GF-D8 (cell line): ENCODE measurements around the gene ZBTB44.

ENCODE experiments used
- DNase-seq: peaks from one replicate; lab custom pipeline; 2025; lab: John Stamatoyannopoulos, UW

Gene ZBTB44

DNA sequence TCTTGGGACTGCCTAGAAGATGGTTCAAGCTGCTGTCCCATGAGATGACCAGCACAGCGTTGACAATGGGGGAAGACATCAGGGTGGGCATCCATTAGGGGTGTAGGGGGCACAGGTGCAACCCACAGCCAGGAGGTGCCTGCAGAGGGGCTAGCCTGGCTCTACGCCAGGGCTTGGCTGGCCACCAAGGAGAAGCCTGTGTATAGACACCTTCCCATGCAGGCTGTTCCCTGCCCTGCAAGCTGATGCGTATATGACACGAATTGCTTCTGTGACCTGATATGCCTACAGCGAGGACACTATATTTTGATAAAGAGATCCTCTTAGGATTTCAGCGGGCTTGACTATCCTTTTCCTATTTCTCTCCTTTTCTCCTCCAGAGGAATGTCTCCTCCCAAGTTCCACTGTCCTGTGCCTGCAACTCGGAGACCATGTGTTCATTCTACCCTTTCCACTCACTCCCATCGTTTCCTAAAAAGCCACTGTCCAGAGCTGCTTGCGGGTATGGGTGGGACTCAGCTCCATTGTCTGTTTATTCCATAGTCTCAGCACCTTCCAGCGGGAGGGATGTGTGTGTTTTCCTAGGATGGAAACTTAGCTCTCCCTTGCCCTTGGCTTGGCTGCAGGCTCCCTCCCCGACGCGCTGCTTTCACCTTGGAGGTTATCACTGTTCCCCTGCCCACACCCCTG, 99.0 kb downstream of the ZBTB44 start:
- no peak for DNase-seq

DNA sequence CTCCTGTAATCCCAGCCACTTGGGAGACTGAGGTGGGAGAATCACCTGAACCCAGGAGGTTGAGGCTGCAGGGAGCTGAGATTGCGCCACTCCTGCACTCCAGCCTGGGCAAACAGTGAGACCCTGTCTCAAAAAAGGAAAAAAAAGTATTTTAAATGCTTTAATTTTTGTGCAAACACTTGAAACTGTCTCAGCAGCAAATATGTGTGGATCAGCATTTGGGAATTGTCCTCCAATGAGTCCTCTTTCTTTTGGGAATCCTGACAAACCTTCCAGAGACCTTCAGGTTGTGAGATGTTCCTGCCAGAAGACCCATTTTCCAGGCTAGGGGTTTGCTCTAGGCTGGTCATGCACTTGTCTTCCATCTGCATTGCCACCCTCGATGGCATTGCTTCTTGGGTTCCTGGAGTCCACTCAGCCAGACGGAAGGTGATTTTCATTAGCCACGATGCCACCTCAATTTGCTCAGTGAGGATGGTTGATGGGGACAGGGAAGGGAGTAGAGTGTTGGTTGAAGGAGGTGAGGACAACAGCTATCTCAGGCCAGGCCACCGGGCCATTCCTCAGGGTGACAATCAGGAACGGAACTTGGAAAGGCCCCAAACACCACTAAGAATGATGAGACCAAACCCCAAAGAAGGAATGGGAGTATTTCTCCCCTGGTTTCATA, 99.7 kb downstream of the ZBTB44 start:
- no peak for DNase-seq

DNA sequence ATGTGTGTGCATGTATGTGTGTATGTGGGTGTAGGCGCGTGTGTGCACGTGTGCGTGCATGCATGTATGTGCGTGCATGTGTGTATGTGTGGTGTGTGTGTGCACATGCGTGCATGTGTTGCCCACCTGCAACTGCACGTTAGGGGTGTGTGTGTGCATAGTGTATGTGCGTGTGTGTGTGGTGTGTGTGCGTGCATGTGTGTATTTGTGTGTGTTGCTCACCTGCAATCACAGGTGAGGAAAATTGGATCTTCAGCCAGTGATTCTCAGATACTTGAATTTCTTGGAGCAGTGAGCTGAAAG, 100.8 kb downstream of the ZBTB44 start:
- DNase-seq = no peak

DNA sequence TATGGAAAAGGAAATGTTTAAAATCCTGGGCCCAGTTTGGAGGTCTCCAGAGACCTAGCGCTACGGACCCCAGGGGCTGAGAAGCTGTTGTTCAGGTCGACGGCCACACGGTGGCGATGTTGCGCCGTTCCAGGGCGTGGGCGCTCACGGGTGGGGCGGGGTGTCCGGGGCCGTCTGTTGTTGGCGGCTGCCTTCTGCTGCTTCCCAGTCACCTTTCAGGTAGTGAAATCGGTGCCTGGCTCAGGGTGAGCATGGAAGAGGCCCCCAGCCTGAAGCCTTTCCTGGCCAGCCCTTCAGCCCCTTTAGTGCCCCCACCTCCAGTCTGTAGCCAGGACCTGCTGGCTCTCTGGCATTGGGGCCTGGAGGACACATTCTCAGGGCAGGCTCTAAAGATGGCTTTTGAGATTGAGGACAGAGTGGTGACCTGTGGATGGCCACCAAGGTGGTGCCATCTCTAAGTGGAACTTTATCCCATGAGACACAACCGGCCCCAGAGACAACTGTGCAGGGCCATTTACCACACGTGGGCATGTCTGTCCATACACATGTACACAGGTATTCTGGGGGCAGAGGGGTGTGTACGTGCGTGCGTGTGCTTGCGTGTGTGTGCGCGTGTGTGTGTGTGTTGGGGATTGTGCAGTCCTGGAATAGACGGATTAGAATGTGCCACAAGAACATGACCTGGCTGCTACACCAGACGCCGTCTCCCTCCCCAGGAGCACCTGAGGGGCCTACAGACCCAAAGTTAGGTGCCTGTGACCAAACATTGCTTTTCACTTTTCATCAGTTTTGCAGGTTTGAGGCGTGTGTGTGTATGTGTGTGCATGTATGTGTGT, 101.4 kb downstream of the ZBTB44 start:
- DNase-seq = no peak

DNA sequence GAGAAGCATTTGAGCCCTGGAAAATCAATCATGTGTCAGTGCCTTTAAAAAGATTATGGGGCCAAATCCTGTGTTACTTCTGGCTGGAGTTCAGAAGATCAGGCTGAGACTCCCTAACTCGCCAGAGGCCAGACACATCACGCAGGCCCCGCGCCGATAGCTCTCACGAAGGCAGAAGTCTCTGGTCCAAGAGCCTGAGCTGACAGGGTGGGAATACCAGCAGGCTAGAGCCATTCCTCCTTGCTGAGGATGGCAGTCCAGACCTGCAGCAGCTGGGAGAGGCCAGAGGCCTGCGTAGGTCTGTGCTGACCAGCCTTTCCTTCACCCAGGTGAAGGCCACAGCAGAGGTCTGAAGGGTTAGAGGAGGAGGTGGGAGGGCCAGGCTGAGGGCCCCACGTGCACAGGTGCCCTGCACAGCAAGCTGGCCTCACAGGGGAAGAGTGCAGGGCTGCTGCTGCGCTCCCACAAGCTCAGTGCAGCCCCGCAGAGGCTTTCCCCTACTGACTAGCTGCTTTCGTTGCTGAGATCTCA, 102.2 kb downstream of the ZBTB44 start:
- DNase-seq = no peak

DNA sequence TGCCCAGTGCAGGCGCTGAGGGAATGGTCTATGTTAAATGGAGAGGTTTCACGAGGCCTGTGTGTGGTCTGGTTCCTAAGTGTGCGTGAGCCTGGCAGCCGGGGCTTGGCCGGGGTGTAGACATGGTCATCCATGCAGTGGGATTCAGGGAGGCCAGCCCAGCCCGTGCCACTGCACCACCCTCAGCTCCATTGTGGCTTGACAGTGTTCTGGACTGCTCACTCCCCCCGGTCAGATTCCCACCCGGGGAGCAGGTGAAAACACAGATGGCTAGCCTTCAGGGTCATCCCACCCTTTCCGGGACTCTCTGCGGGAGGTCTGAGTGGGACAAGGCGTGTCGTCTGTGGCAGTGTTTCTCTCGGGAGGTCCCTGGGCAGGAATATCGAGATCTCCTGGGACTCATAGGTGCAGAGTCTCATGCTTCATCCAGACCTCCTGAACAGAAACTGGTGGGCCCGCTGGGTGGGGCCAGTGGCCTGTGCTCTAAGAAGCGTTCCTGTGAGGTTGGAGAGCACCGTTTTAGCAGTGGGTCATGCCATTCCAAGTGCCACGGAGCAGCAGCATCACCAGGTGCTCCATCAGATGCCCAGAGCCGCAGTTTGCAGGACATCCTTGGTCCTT, 102.8 kb downstream of the ZBTB44 start:
- DNase-seq = no peak

DNA sequence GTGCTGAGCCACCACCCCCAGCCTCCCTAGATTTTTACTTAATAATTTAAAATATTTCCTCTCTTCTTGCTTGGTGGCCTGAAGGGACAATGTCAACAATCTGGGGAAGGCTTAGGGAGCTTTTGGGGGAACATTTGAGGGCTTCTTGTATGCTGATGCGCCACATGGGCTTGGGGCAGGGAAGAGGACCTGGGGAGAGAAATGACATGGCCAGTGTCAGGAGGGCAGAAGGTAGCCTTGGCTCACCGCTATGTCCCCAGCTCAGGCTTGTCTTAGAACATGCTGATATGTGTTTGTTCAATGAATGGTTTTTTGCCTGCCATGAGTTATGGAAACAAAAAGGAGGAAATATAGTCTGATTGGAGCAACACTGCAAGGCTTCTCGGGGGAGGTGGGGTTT, 103.6 kb downstream of the ZBTB44 start:
- DNase-seq = no peak

DNA sequence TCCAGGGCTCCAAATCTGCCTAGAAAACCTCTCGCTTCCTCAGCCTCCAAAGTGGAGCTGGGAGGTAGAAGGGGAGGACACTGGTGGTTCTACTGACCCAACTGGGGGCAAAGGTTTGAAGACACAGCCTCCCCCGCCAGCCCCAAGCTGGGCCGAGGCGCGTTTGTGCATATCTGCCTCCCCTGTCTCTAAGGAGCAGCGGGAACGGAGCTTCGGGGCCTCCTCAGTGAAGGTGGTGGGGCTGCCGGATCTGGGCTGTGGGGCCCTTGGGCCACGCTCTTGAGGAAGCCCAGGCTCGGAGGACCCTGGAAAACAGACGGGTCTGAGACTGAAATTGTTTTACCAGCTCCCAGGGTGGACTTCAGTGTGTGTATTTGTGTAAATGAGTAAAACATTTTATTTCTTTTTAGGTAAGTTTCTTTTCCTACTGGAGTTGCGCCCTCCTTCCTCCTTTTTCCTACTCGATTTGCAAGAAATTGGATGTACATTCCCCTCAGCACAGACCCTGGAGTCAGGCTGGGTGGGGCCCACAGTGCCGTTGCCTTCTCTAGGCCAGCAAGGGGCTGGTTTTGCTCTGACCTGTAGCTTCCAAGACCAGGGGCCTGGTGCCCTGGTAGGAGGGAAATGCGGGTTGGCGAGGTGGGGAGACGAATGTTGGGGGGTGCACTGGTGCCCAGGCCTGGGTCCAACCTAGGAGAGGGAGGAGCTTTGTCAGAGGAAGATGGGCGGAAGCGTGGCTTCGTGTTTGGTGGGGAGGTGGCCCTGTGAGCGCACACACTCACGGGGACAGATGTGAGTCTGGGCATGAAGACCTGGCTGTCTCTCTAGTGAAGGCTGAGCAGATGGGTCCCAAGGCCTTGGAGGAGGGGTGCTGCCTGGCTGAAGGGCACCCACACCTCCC, 104.5 kb downstream of the ZBTB44 start:
- no peak for DNase-seq

DNA sequence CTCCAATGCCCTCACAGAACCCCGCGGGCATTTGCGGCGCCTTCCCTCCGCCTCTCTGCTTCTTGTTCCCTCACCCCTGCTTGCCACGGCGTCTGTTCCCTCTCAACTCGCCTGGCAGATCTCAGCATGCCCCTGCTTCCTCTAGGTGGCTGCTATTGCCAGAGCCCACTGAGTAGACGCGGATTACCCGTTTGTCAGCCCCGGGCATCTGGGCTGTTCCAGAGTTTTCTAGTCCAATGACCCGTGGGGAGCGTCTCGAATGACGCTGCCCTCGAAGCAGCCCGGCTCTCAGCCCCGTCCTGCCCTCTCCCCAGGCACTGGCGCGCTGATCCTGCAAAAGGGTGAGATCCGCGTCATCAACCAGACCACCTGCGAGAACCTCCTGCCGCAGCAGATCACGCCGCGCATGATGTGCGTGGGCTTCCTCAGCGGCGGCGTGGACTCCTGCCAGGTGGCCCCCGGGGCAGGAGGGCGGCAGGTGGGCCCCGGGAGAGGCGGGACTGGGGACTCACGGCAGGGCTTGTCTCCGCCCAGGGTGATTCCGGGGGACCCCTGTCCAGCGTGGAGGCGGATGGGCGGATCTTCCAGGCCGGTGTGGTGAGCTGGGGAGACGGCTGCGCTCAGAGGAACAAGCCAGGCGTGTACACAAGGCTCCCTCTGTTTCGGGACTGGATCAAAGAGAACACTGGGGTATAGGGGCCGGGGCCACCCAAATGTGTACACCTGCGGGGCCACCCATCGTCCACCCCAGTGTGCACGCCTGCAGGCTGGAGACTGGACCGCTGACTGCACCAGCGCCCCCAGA, 105.4 kb downstream of the ZBTB44 start:
- no peak for DNase-seq

DNA sequence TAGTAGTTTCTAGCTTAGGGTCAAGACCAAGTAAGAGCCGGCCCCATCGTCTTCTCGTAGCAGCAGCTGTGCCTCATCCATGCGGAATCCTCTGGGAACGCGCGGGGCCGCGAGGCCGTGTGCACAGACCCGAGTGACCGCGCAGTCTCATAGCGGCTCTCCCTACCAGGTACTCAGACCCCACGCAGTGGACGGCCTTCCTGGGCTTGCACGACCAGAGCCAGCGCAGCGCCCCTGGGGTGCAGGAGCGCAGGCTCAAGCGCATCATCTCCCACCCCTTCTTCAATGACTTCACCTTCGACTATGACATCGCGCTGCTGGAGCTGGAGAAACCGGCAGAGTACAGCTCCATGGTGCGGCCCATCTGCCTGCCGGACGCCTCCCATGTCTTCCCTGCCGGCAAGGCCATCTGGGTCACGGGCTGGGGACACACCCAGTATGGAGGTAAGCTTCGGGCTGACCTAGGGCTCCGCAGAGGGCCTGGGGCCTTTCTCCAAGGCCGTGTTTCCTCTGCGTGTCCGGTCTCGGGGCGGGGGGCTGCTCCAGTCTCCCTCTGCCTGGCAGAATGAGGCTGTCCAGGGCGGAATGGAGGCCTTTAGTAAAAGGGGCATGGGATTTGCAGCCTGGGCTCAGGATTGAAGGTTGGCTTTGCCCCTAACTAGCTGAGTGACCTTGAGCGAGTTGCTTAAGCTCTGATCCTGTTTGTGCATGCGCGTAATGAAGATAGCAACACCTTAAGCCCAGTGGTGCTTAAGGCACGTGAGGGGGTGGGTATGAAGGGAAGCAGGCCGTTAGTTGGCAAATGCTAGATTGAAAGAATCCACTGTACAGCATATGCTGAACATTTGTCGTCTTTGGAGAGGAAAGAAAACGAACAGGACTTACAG, 106.2 kb downstream of the ZBTB44 start:
- DNase-seq = no peak

DNA sequence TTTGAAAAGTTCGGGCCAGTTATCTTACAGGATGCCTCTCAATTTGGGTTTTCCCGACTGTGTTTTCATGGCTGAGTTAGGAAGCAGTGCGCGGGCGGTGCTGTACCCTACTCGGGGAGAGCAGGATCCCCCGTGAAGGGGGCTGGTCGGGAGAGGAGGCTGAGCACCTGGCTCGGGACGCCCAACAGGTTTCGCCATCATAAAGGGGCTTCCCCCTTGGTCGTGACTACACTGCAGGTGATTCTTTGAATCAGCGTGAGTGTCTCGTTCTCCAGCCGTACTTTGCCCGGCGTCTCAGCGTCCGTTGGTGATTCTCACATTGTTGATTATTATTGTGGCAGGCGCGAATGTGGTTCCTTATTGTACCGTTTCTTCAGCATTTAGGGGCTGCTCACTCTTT, 108.6 kb downstream of the ZBTB44 start:
- no peak for DNase-seq

DNA sequence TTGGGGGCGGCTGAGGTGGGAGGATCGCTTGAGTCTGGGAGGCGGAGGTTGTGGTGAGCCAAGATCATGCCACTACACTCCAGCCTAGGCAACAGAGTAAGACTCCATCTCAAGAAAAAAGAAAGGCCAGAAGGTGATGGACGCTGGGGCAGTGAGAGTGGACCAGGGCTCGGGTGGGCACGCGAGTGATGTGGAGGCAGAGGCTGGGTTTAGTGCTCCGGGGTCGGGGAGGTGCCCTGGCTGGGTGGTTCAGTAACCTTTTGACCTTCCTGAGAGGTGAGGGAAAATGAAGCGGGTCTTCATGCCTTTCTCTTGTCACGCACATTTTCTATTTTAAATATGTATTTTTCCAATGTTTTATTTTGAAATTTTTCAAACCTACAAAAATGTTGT, 110.0 kb downstream of the ZBTB44 start:
- no peak for DNase-seq

DNA sequence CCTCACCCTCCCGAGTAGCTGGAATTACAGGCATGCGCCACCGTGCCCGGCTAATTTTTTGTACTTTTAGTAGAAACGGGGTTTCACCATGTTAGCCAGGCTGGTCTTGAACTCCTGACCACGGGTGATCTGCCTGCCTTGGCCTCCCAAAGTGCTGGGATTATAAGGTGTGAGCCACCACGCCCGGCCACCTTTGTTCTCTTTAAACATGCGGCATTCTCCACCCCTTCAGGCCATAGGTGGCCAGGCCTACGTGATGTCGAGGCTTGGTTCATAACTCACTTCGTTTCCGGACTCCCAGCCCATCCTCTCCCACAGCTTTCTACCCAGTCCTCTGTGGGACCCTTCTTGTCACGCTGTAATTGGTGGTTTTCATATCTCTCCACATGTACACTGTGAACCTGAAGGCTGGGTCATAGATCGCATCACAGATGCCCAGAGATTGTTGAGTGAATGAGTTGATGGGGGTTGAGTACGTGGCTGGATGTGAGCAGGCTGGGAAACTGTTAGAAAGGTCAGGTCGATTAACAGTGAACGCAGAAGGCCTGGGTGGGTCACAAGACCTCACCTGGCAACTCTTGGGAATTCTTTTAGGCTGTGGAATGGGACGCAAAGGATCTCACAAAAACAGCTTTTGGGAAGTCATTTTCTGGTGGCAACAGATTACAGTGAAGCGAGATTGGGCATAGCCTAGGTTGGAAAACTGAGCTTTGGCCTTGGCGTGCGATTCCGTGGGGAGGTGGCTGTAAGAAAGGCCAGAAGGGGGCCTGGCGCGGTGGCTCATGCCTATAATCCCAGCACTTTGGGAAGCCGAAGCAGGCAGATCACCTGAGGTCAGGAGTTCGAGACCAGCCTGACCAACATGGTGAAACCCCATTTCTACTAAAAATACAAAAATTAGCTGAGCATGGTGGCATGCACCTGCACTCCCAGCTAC, 110.7 kb downstream of the ZBTB44 start:
- no peak for DNase-seq

DNA sequence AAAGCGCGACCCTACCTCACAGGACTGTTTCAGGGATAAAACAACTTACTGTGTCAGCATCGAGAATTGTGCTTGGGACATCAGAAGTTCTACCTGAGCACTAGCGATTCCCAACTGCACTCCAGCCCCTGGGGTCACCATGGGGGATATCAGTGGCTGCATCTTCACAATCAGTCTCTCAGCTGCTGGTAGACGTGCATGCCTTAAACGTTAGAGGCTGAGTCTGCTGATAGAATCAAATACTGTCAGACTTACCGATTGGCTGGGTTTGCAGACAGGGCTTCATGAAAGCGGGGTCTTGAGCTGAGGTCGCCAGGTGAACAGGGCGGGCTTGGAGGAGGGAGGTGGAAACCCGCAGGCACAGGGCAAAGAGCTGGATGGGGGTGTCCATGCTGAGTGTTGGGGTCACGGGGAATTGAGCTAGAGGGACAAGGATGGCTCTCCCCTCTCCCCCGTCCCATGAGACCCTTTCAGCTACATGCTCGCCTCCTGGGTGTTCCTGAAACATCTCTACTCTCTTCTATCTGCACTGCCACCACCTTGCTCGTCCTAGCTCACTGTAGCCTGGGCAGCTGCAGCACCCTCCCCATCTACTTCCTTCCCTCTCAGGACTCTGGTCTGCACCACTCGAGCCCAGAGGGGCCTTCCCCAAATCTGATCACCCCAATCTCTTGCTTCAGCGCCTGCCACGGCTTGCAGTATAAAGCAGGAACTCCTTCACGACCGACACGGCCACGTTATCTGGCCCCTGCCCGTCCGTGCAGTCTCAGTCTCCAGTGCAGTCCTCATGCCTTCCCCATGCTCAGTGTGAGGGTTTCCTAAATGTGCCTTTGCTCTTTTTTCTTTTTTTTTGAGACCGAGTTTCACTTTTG, 111.7 kb downstream of the ZBTB44 start:
- no peak for DNase-seq

DNA sequence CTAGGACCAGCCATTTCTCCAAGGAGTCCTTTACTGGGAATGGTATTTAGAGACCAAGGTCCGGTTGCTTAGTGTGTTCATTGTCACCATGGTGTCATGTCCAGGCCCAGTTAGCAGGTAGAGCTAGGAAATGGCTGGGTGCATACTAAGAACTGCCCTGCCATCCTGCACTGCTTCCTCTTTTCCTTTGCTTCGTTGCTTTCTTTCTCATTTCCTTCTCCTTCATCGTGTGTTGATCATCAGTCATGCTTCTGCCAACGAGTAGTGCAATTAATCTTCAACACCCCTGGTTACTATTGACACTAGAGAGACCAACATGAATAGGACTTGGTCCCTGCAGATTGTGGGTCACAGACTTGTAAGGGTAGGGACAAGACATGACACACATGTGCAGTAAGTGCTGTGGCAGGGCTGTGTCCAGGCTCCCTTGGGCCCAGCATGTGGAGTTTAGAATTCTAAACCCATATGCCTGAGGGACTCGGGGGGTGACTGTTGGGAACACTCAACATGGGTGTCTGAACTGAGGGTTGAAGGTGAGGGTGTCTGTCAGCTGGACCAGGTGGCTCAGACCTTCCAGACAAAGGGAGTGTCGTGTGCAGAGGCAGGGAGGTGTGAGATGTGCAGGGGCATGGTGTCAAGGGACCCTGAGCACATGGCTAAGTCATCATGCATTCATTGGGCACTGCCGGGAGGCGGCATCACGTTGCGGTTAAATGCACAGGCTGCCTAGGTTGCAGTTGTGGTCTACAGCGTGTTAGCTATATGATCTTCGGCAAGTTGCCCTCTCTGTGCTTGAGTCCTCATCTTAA, 112.5 kb downstream of the ZBTB44 start:
- peak; percentile 37 for DNase-seq

DNA sequence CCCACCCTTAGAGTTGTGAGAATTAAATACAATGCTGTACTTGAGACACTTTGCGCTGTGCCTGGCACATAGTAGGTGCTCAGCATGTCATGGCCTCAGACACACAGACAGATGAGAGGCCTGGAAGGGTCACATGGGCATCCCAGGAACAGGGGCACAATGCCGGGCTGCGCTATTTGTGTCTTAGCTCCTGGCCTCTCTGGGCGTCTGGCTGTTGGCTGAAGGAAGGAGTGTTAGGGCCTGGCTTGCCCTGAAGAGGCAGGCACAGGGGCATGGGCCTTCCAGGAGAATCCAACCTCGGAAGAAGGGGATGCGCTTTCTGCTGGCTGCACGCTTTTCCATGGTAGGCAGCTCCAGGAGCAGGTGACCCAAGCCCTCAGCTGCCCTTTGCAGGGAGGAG, 113.7 kb downstream of the ZBTB44 start:
- no peak for DNase-seq

DNA sequence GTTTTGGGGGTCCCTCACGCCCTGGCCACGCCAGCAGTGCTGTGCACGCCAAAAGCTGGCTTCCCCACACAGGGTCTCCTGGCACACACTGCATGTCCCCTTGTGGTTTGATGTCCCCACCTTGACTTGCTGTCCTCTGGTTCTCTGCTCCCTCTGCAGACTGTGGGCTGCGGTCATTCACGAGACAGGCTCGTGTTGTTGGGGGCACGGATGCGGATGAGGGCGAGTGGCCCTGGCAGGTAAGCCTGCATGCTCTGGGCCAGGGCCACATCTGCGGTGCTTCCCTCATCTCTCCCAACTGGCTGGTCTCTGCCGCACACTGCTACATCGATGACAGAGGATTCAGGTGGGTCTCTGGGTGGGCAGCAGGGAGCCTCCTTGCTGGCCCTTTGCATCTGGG, 114.9 kb downstream of the ZBTB44 start:
- no peak for DNase-seq
